ENCODE measurements around the gene PTPN6. TPM values are rescaled to one million over a fixed set of nuclear protein-coding genes. Genes with fewer than 3 reads are reported as not detected.

PTPN6 gene
- total and polyA plus RNA-seq, 2 experiments from 2014 or later, result 17.4 to 28.4 TPM

DNA sequence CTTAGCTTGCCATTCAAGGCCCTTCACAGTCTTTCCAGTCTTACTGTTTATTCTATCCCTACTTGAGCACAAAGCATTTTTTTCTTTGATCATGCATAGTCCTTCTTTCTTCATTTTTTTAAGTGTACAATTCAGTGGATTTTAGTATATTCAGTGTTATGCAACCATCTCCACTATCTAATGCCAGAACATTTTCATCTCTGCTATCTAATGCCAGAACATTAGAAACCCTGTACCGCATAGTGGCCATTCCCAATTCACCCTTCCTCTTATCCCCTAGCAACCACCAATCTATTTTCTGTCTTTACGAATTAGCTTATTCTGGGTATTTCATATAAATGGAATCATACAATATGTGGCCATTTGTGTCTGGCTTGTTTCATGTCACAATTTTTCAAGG, 53.7 kb downstream of the PTPN6 start:
- H3K4me3 ChIP-seq, result no peak overlapping the region
- DNase-seq (ENCODE audit: low read depth in 1 of 2, low spot score in 1 of 2), result no peak
- TF ChIP-seq, protein P1, sequence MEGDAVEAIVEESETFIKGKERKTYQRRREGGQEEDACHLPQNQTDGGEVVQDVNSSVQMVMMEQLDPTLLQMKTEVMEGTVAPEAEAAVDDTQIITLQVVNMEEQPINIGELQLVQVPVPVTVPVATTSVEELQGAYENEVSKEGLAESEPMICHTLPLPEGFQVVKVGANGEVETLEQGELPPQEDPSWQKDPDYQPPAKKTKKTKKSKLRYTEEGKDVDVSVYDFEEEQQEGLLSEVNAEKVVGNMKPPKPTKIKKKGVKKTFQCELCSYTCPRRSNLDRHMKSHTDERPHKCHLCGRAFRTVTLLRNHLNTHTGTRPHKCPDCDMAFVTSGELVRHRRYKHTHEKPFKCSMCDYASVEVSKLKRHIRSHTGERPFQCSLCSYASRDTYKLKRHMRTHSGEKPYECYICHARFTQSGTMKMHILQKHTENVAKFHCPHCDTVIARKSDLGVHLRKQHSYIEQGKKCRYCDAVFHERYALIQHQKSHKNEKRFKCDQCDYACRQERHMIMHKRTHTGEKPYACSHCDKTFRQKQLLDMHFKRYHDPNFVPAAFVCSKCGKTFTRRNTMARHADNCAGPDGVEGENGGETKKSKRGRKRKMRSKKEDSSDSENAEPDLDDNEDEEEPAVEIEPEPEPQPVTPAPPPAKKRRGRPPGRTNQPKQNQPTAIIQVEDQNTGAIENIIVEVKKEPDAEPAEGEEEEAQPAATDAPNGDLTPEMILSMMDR (IDR thresholded peaks at IDR 0.05; ENCODE audit: low read depth, low read length), result no peak
- H3K4me1 ChIP-seq (ENCODE audit: low read depth), result no peaks in the 10 kb centered on the region
- no peaks in the 10 kb centered on the region for H3K9me3 ChIP-seq (ENCODE audit: low read depth)
- H3K36me3 ChIP-seq, result no peaks in the 10 kb centered on the region
- H3K27me3 ChIP-seq, result no peaks in the 10 kb centered on the region
- no peak overlapping the region for H3K27ac ChIP-seq

DNA sequence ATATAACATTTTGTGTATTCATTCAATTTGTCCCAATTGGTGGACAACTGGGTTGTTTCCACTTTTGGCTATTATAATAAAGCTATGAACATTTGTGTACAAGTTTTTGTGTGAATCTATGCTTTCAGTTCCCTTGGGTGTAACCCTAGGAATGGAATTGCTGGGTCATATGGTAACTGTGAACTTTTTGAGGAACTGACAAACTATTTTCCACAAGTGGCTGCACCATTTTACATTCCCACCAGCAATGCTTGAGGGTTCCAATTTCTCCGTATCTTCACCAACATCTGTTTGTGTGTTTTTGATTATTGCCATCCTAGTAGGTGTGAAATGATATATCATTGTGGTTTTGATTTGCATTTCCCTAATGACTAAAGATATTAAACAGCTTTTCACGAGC, 54.2 kb downstream of the PTPN6 start:
- Histone ChIP-seq H3K9me3 (ENCODE audit: low read depth) (no peaks in the 10 kb centered on the region), H3K27ac (no peak overlapping the region), H3K4me3 (no peak overlapping the region), H3K36me3 (no peaks in the 10 kb centered on the region), H3K4me1 (ENCODE audit: low read depth) (no peaks in the 10 kb centered on the region), H3K27me3 (no peaks in the 10 kb centered on the region)
- DNase-seq (ENCODE audit: low read depth in 1 of 2, low spot score in 1 of 2), result no peak
- TF ChIP-seq, protein P1 (IDR thresholded peaks at IDR 0.05; ENCODE audit: low read depth, low read length), result no peak

DNA sequence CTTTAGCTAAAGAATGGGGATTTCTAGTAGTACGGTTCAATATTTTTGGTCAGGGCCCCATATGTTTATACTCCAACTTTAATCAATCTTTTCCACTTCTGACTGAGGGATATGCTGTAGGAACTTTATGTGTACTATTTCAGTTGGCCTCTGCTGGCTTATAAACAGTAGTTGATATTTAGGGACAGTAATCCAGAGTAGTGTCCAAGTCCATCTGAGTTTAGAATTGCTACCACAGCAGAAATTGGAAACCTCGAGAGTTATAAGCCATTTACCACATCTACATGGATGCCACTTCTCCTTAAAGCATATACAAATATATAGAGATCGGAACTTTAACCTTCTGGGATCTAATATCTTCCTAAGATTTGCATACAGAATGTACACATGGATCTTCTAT, 55.5 kb downstream of the PTPN6 start:
- H3K9me3 ChIP-seq (ENCODE audit: low read depth), result no peaks in the 10 kb centered on the region
- H3K4me3 ChIP-seq, result no peak overlapping the region
- DNase-seq (ENCODE audit: low read depth in 1 of 2, low spot score in 1 of 2), result no peak
- TF ChIP-seq, protein P1 (IDR thresholded peaks at IDR 0.05; ENCODE audit: low read depth, low read length), result no peak
- no peaks in the 10 kb centered on the region for H3K4me1 ChIP-seq (ENCODE audit: low read depth)
- no peak overlapping the region for H3K27ac ChIP-seq
- H3K27me3 ChIP-seq, result no peaks in the 10 kb centered on the region
- no peaks in the 10 kb centered on the region for H3K36me3 ChIP-seq

- no peak overlapping the region for H3K4me3 ChIP-seq
- H3K27me3 ChIP-seq, result no peaks in the 10 kb centered on the region
- peaks cover 5% of the 10 kb centered on the region for H3K4me1 ChIP-seq (ENCODE audit: low read depth)
- H3K9me3 ChIP-seq (ENCODE audit: low read depth), result no peaks in the 10 kb centered on the region
- no peak for DNase-seq (ENCODE audit: low read depth in 1 of 2, low spot score in 1 of 2)
- TF ChIP-seq, protein P1 (IDR thresholded peaks at IDR 0.05; ENCODE audit: low read depth, low read length), result no peak
- H3K27ac ChIP-seq, result no peak overlapping the region
- no peaks in the 10 kb centered on the region for H3K36me3 ChIP-seq
Observed at GRCh38 chr12:7008864-7009263, 57.7 kb downstream of the PTPN6 start.

- TF ChIP-seq, protein P1 (IDR thresholded peaks at IDR 0.05; ENCODE audit: low read depth, low read length), result no peak
- no peak overlapping the region for H3K4me3 ChIP-seq
- no peaks in the 10 kb centered on the region for H3K27me3 ChIP-seq
- DNase-seq (ENCODE audit: low read depth in 1 of 2, low spot score in 1 of 2), result no peak
- peaks cover 5% of the 10 kb centered on the region for H3K4me1 ChIP-seq (ENCODE audit: low read depth)
- no peaks in the 10 kb centered on the region for H3K36me3 ChIP-seq
- H3K9me3 ChIP-seq (ENCODE audit: low read depth), result no peaks in the 10 kb centered on the region
- no peak overlapping the region for H3K27ac ChIP-seq
Observed at GRCh38 chr12:7009512-7009911, 58.4 kb downstream of the PTPN6 start.

Other genes with a start within 250 kb of the PTPN6 start
- gene COPS7A, start 227.3 kb upstream of the PTPN6 start, total RNA-seq, result 71.0 and 82.1 TPM in 2 replicates
- 97.7 and 108 TPM in 2 replicates for gene COPS7A, start 227.3 kb upstream of the PTPN6 start, polyA plus RNA-seq
- 342 and 449 TPM in 2 replicates for gene MLF2, start 198.2 kb upstream of the PTPN6 start, total RNA-seq
- 575 and 592 TPM in 2 replicates for gene MLF2, start 198.2 kb upstream of the PTPN6 start, polyA plus RNA-seq
- gene PTMS, start 185.0 kb upstream of the PTPN6 start, total RNA-seq, result 194 and 290 TPM in 2 replicates
- 426 and 467 TPM in 2 replicates for gene PTMS, start 185.0 kb upstream of the PTPN6 start, polyA plus RNA-seq
- gene LAG3, start 178.8 kb upstream of the PTPN6 start, total RNA-seq, result 0.15 TPM in 1 of 2 replicates, not detected in the other
- gene LAG3, start 178.8 kb upstream of the PTPN6 start, polyA plus RNA-seq, result 0.34 TPM in 1 of 2 replicates, not detected in the other
- gene CD4, start 161.8 kb upstream of the PTPN6 start, total RNA-seq, result 3.1 and 3.3 TPM in 2 replicates
- gene CD4, start 161.8 kb upstream of the PTPN6 start, polyA plus RNA-seq, result 5.2 and 5.9 TPM in 2 replicates
- 41.1 and 51.0 TPM in 2 replicates for gene GPR162, start 129.5 kb upstream of the PTPN6 start, total RNA-seq
- gene GPR162, start 129.5 kb upstream of the PTPN6 start, polyA plus RNA-seq, result 29.2 and 38.6 TPM in 2 replicates
- gene P3H3, start 122.9 kb upstream of the PTPN6 start, total RNA-seq, result 11.6 and 19.7 TPM in 2 replicates
- 13.7 and 18.2 TPM in 2 replicates for gene P3H3, start 122.9 kb upstream of the PTPN6 start, polyA plus RNA-seq
- gene GNB3, start 110.4 kb upstream of the PTPN6 start, total RNA-seq, result 3.0 and 5.2 TPM in 2 replicates
- 1.7 and 2.1 TPM in 2 replicates for gene GNB3, start 110.4 kb upstream of the PTPN6 start, polyA plus RNA-seq
- 11.5 and 42.8 TPM in 2 replicates for gene CDCA3, start 100.1 kb upstream of the PTPN6 start, total RNA-seq
- gene CDCA3, start 100.1 kb upstream of the PTPN6 start, polyA plus RNA-seq, result 10.4 and 84.9 TPM in 2 replicates
- 145 and 150 TPM in 2 replicates for gene USP5, start 99.2 kb upstream of the PTPN6 start, total RNA-seq
- 156 TPM in 2 replicates for gene USP5, start 99.2 kb upstream of the PTPN6 start, polyA plus RNA-seq
- 1,963 and 2,650 TPM in 2 replicates for gene TPI1, start 83.8 kb upstream of the PTPN6 start, total RNA-seq
- gene TPI1, start 83.8 kb upstream of the PTPN6 start, polyA plus RNA-seq, result 3,554 and 4,448 TPM in 2 replicates
- 11.6 and 12.3 TPM in 2 replicates for gene SPSB2, start 78.1 kb upstream of the PTPN6 start, total RNA-seq
- 13.5 and 15.6 TPM in 2 replicates for gene SPSB2, start 78.1 kb upstream of the PTPN6 start, polyA plus RNA-seq
- 17.5 and 18.8 TPM in 2 replicates for gene LRRC23, start 46.5 kb upstream of the PTPN6 start, total RNA-seq
- 23.7 and 24.8 TPM in 2 replicates for gene LRRC23, start 46.5 kb upstream of the PTPN6 start, polyA plus RNA-seq
- gene ENO2, start 36.8 kb upstream of the PTPN6 start, total RNA-seq, result 56.2 and 87.7 TPM in 2 replicates
- gene ENO2, start 36.8 kb upstream of the PTPN6 start, polyA plus RNA-seq, result 133 and 154 TPM in 2 replicates
- gene ATN1, start 23.4 kb upstream of the PTPN6 start, total RNA-seq, result 28.1 and 46.4 TPM in 2 replicates
- 22.8 and 37.8 TPM in 2 replicates for gene ATN1, start 23.4 kb upstream of the PTPN6 start, polyA plus RNA-seq
- gene RNU7-1, start 7.5 kb upstream of the PTPN6 start, total RNA-seq, result not detected in 2 replicates
- not detected in 2 replicates for gene RNU7-1, start 7.5 kb upstream of the PTPN6 start, polyA plus RNA-seq
- 260 and 307 TPM in 2 replicates for gene C12orf57, start 7.3 kb upstream of the PTPN6 start, total RNA-seq
- 154 and 208 TPM in 2 replicates for gene C12orf57, start 7.3 kb upstream of the PTPN6 start, polyA plus RNA-seq
- 350 and 388 TPM in 2 replicates for gene PHB2, start 19.3 kb downstream of the PTPN6 start, total RNA-seq
- 181 and 228 TPM in 2 replicates for gene PHB2, start 19.3 kb downstream of the PTPN6 start, polyA plus RNA-seq
- 15.7 and 21.5 TPM in 2 replicates for gene EMG1, start 19.6 kb downstream of the PTPN6 start, total RNA-seq
- 29.7 and 39.2 TPM in 2 replicates for gene EMG1, start 19.6 kb downstream of the PTPN6 start, polyA plus RNA-seq
- 12.0 and 15.8 TPM in 2 replicates for gene LPCAT3, start 67.1 kb downstream of the PTPN6 start, total RNA-seq
- 31.4 and 37.8 TPM in 2 replicates for gene LPCAT3, start 67.1 kb downstream of the PTPN6 start, polyA plus RNA-seq
- gene C1S, start 109.4 kb downstream of the PTPN6 start, total RNA-seq, result 3.0 and 5.0 TPM in 2 replicates
- 7.3 and 9.3 TPM in 2 replicates for gene C1S, start 109.4 kb downstream of the PTPN6 start, polyA plus RNA-seq
- 2.4 and 3.6 TPM in 2 replicates for gene C1R, start 141.1 kb downstream of the PTPN6 start, total RNA-seq
- gene C1R, start 141.1 kb downstream of the PTPN6 start, polyA plus RNA-seq, result 1.5 and 3.4 TPM in 2 replicates
- gene C1RL, start 157.9 kb downstream of the PTPN6 start, total RNA-seq, result 18.4 and 32.4 TPM in 2 replicates
- 12.2 and 14.3 TPM in 2 replicates for gene C1RL, start 157.9 kb downstream of the PTPN6 start, polyA plus RNA-seq
- 0.95 and 8.9 TPM in 2 replicates for gene RBP5, start 177.5 kb downstream of the PTPN6 start, total RNA-seq
- gene RBP5, start 177.5 kb downstream of the PTPN6 start, polyA plus RNA-seq, result 1.5 and 4.1 TPM in 2 replicates
- gene CLSTN3, start 179.0 kb downstream of the PTPN6 start, total RNA-seq, result 32.0 and 35.5 TPM in 2 replicates
- 14.0 and 27.2 TPM in 2 replicates for gene CLSTN3, start 179.0 kb downstream of the PTPN6 start, polyA plus RNA-seq
- 41.7 and 50.1 TPM in 2 replicates for gene PEX5, start 238.3 kb downstream of the PTPN6 start, total RNA-seq
- 20.4 and 20.8 TPM in 2 replicates for gene PEX5, start 238.3 kb downstream of the PTPN6 start, polyA plus RNA-seq